CD4-positive, alpha-beta memory T cell (primary cell): Measurements from ENCODE around the gene PPP1R1C. TPM values are rescaled to one million over a fixed set of nuclear protein-coding genes. Genes with fewer than 3 reads are reported as not detected.

ENCODE experiments used
- CTCF ChIA-PET: fragments of 350-600 bp; sonication (Branson Sonifier 250); formaldehyde crosslinking; loops from one replicate; lab custom pipeline; 2021; ENCODE audit warnings: inconsistent platforms; ENCODE audit not compliant: partially characterized antibody; lab: Charles Lee
- POLR2A ChIA-PET: fragments of 350-600 bp; sonication (Branson Sonifier 250); formaldehyde crosslinking; loops from one replicate; lab custom pipeline; 2021; ENCODE audit not compliant: partially characterized antibody; lab: Charles Lee
- DNase-seq, 5 donors: peaks; one replicate each; pipeline versions ENCODE4 v3.0.0 to v3.0.0-alpha.2; 2020 to 2022; ENCODE audit warnings: mixed read lengths in 1 of 5
- H3K27ac ChIP-seq: one replicate; pipeline ENCODE4 v1.7.0; 2013; ENCODE audit warnings: low read depth, low read length
- H3K27me3 ChIP-seq: 2 replicates; pipeline ENCODE4 v1.7.0; 2013; ENCODE audit warnings: mild to moderate bottlenecking, low read length, moderate library complexity; ENCODE audit not compliant: insufficient read depth
- H3K36me3 ChIP-seq: 2 replicates; pipeline ENCODE4 v1.7.0; 2013; ENCODE audit warnings: mild to moderate bottlenecking, low read length, moderate library complexity; ENCODE audit not compliant: insufficient read depth
- H3K4me1 ChIP-seq: 2 replicates; pipeline ENCODE4 v1.7.0; 2013; ENCODE audit warnings: mild to moderate bottlenecking, low read length, moderate library complexity; ENCODE audit not compliant: insufficient read depth
- H3K4me3 ChIP-seq, 2 donors: one replicate each; pipeline ENCODE4 v1.7.0; 2013; ENCODE audit warnings: low read length in 2 of 2, mild to moderate bottlenecking in 1 of 2
- H3K9me3 ChIP-seq, 2 donors: one replicate each; pipeline ENCODE4 v1.7.0; 2013; ENCODE audit warnings: low read length in 2 of 2, control low read depth in 1 of 2; ENCODE audit not compliant: control insufficient read depth in 1 of 2
- H3K27ac Mint-ChIP-seq, 7 donors: one replicate each; pipeline ENCODE4 v1.8.0; 2020 to 2021; ENCODE audit warnings: mixed read lengths in 7 of 7, mild to moderate bottlenecking in 6 of 7, inconsistent platforms in 3 of 7, moderate library complexity in 3 of 7
- H3K27me3 Mint-ChIP-seq, 2 donors: one replicate each; pipeline ENCODE4 v1.8.0; 2020 to 2021; ENCODE audit warnings: mixed read lengths in 2 of 2
- H3K36me3 Mint-ChIP-seq, 2 donors: one replicate each; pipeline ENCODE4 v1.8.0; 2020 to 2021; ENCODE audit warnings: mixed read lengths in 2 of 2, inconsistent platforms in 1 of 2, mild to moderate bottlenecking in 1 of 2
- H3K4me1 Mint-ChIP-seq, 4 donors: one replicate each; pipeline ENCODE4 v1.8.0; 2020 to 2021; ENCODE audit warnings: mixed read lengths in 4 of 4, mild to moderate bottlenecking in 1 of 4
- H3K4me3 Mint-ChIP-seq, 8 donors: one replicate each; pipeline ENCODE4 v1.8.0; 2020 to 2021; ENCODE audit warnings: mixed read lengths in 8 of 8, mild to moderate bottlenecking in 7 of 8, moderate library complexity in 6 of 8, inconsistent platforms in 3 of 8
- H3K9me3 Mint-ChIP-seq, 8 donors: one replicate each; pipeline ENCODE4 v1.8.0; 2020 to 2021; ENCODE audit warnings: mixed read lengths in 8 of 8, mild to moderate bottlenecking in 5 of 8, inconsistent platforms in 3 of 8, moderate library complexity in 1 of 8
- intact Hi-C: fragments of 100-400 bp; cut with micrococcal nuclease; formaldehyde crosslinking; loops from one replicate; pipeline ENCODE4 v1.15.1; 2023
- polyA plus RNA-seq, 2 donors: library from polyadenylated mRNA; unstranded; fragments of 300-500 nt; fragmentation: Illumina TruSeq; gene quantifications; one replicate each; pipeline ENCODE4 v1.2.3, GENCODE V29; 2021
- total RNA-seq, 2 experiments: library from RNA; stranded (reverse); gene quantifications; one replicate each; pipeline ENCODE4 v1.2.3, GENCODE V29; 2021

The PPP1R1C gene
- total and polyA plus RNA-seq, 4 experiments from 2014 or later = not detected

GRCh38 chr2:182090486-182090885 lies 104.8 kb downstream of the PPP1R1C start:
- no peak overlapping the region for H3K27ac ChIP-seq
- no peaks in the 10 kb centered on the region for H3K27me3 ChIP-seq
- Mint-ChIP-seq H3K4me3 (no peak overlapping the region), H3K36me3 (no peaks in the 10 kb centered on the region), H3K9me3 (peaks cover 0 to 6% (median 1%) of the 10 kb centered on the region in 8 donors), H3K27me3 (peaks cover 6 to 7% of the 10 kb centered on the region in 2 donors), H3K27ac (no peak overlapping the region), H3K4me1 (no peaks in the 10 kb centered on the region)
- no peaks in the 10 kb centered on the region for H3K36me3 ChIP-seq
- intact Hi-C loops = no loop called here
- no peaks in the 10 kb centered on the region for H3K9me3 ChIP-seq
- no peak for DNase-seq
- no peaks in the 10 kb centered on the region for H3K4me1 ChIP-seq
- H3K4me3 ChIP-seq = no peak overlapping the region
- ChIA-PET POLR2A (no interaction called here), CTCF (interaction anchor here (0.5 kb wide), 1 partner anchor 14 kb away, joined by 3 read pairs; no protein-coding TSS in a partner anchor)

GRCh38 chr2:182097571-182098164 lies 112.0 kb downstream of the PPP1R1C start:
- no peaks in the 10 kb centered on the region for H3K4me1 ChIP-seq
- POLR2A ChIA-PET = no interaction called here
- Mint-ChIP-seq H3K9me3 (peaks cover 0 to 6% (median 0%) of the 10 kb centered on the region in 8 donors), H3K36me3 (no peaks in the 10 kb centered on the region), H3K4me3 (no peak overlapping the region), H3K4me1 (no peaks in the 10 kb centered on the region), H3K27me3 (peaks cover 7% of the 10 kb centered on the region in 2 donors), H3K27ac (no peak overlapping the region)
- H3K27me3 ChIP-seq = no peaks in the 10 kb centered on the region
- no peaks in the 10 kb centered on the region for H3K36me3 ChIP-seq
- H3K9me3 ChIP-seq = no peaks in the 10 kb centered on the region
- CTCF ChIA-PET = no interaction called here
- intact Hi-C loops = no loop called here
- no peak for DNase-seq
- H3K27ac ChIP-seq = no peak overlapping the region
- no peak overlapping the region for H3K4me3 ChIP-seq

- H3K27me3 Mint-ChIP-seq = peaks cover 4 to 7% of the 10 kb centered on the region in 2 donors
- H3K27ac Mint-ChIP-seq = no peak overlapping the region
- H3K9me3 Mint-ChIP-seq = peaks cover 0 to 5% (median 0%) of the 10 kb centered on the region in 8 donors
- no peaks in the 10 kb centered on the region for H3K36me3 ChIP-seq
- POLR2A ChIA-PET = no interaction called here
- H3K36me3 Mint-ChIP-seq = no peaks in the 10 kb centered on the region
- DNase-seq = no peak
- CTCF ChIA-PET = no interaction called here
- intact Hi-C loops = no loop called here
- H3K27ac ChIP-seq = no peak overlapping the region
- H3K9me3 ChIP-seq = no peaks in the 10 kb centered on the region
- H3K4me3 Mint-ChIP-seq = no peak overlapping the region
- no peaks in the 10 kb centered on the region for H3K4me1 Mint-ChIP-seq
- no peaks in the 10 kb centered on the region for H3K27me3 ChIP-seq
- no peak overlapping the region for H3K4me3 ChIP-seq
- no peaks in the 10 kb centered on the region for H3K4me1 ChIP-seq
Measured at GRCh38 chr2:182098648-182099047, 113.0 kb downstream of the PPP1R1C start.

- Mint-ChIP-seq H3K27ac (no peak overlapping the region), H3K9me3 (peaks cover 0 to 2% (median 0%) of the 10 kb centered on the region in 8 donors), H3K4me1 (no peaks in the 10 kb centered on the region), H3K4me3 (no peak overlapping the region), H3K36me3 (no peaks in the 10 kb centered on the region), H3K27me3 (peaks cover 4 to 6% of the 10 kb centered on the region in 2 donors)
- H3K4me1 ChIP-seq = no peaks in the 10 kb centered on the region
- DNase-seq = no peak
- intact Hi-C loops = no loop called here
- no peaks in the 10 kb centered on the region for H3K9me3 ChIP-seq
- POLR2A ChIA-PET = no interaction called here
- H3K27ac ChIP-seq = no peak overlapping the region
- H3K4me3 ChIP-seq = no peak overlapping the region
- H3K36me3 ChIP-seq = no peaks in the 10 kb centered on the region
- CTCF ChIA-PET = no interaction called here
- H3K27me3 ChIP-seq = no peaks in the 10 kb centered on the region
Measured at GRCh38 chr2:182101263-182101662, 115.6 kb downstream of the PPP1R1C start.

GRCh38 chr2:182103526-182103925 lies 117.9 kb downstream of the PPP1R1C start:
- H3K27me3 Mint-ChIP-seq = peaks cover 0 to 1% of the 10 kb centered on the region in 2 donors
- H3K4me1 Mint-ChIP-seq = no peaks in the 10 kb centered on the region
- Histone ChIP-seq H3K4me3 (no peak overlapping the region), H3K9me3 (no peaks in the 10 kb centered on the region), H3K4me1 (no peaks in the 10 kb centered on the region), H3K27ac (no peak overlapping the region), H3K36me3 (no peaks in the 10 kb centered on the region), H3K27me3 (no peaks in the 10 kb centered on the region)
- H3K9me3 Mint-ChIP-seq = peaks cover 0 to 2% (median 0%) of the 10 kb centered on the region in 8 donors
- H3K36me3 Mint-ChIP-seq = no peaks in the 10 kb centered on the region
- no peak for DNase-seq
- no peak overlapping the region for H3K4me3 Mint-ChIP-seq
- intact Hi-C loops = no loop called here
- no peak overlapping the region for H3K27ac Mint-ChIP-seq
- POLR2A ChIA-PET = no interaction called here
- CTCF ChIA-PET = no interaction called here

GRCh38 chr2:182110347-182110746 lies 124.7 kb downstream of the PPP1R1C start:
- Mint-ChIP-seq H3K36me3 (no peaks in the 10 kb centered on the region), H3K27ac (no peak overlapping the region), H3K4me3 (no peak overlapping the region), H3K4me1 (no peaks in the 10 kb centered on the region), H3K27me3 (peaks cover 2% of the 10 kb centered on the region in 2 donors), H3K9me3 (peaks cover 0 to 3% (median 0%) of the 10 kb centered on the region in 8 donors)
- Histone ChIP-seq H3K4me3 (no peak overlapping the region), H3K27ac (no peak overlapping the region), H3K4me1 (no peaks in the 10 kb centered on the region), H3K36me3 (no peaks in the 10 kb centered on the region), H3K27me3 (no peaks in the 10 kb centered on the region), H3K9me3 (no peaks in the 10 kb centered on the region)
- ChIA-PET POLR2A (no interaction called here), CTCF (no interaction called here)
- no peak for DNase-seq
- intact Hi-C loops = no loop called here

- Histone ChIP-seq H3K36me3 (no peaks in the 10 kb centered on the region), H3K4me3 (no peak overlapping the region), H3K27ac (no peak overlapping the region), H3K4me1 (no peaks in the 10 kb centered on the region), H3K27me3 (no peaks in the 10 kb centered on the region), H3K9me3 (no peaks in the 10 kb centered on the region)
- intact Hi-C loops = no loop called here
- DNase-seq = no peak
- Mint-ChIP-seq H3K9me3 (peaks cover 0 to 3% (median 0%) of the 10 kb centered on the region in 8 donors), H3K4me3 (no peak overlapping the region), H3K27ac (no peak overlapping the region), H3K36me3 (no peaks in the 10 kb centered on the region), H3K4me1 (no peaks in the 10 kb centered on the region), H3K27me3 (peaks cover 2 to 4% of the 10 kb centered on the region in 2 donors)
- POLR2A ChIA-PET = no interaction called here
- CTCF ChIA-PET = no interaction called here
Measured at GRCh38 chr2:182113334-182113733, 127.7 kb downstream of the PPP1R1C start.
